Stimulated activated CD4-positive, alpha-beta T cell treated with anti-CD3 and anti-CD28 coated beads, Interleukin-4, amount 100 ng/mL, for 1 hour (primary cell): Measurements from ENCODE around the gene CAMLG.

Experiments
- DNase-seq: peaks from one replicate; pipeline ENCODE4 v3.0.0-alpha.2; 2020

Gene CAMLG

DNA sequence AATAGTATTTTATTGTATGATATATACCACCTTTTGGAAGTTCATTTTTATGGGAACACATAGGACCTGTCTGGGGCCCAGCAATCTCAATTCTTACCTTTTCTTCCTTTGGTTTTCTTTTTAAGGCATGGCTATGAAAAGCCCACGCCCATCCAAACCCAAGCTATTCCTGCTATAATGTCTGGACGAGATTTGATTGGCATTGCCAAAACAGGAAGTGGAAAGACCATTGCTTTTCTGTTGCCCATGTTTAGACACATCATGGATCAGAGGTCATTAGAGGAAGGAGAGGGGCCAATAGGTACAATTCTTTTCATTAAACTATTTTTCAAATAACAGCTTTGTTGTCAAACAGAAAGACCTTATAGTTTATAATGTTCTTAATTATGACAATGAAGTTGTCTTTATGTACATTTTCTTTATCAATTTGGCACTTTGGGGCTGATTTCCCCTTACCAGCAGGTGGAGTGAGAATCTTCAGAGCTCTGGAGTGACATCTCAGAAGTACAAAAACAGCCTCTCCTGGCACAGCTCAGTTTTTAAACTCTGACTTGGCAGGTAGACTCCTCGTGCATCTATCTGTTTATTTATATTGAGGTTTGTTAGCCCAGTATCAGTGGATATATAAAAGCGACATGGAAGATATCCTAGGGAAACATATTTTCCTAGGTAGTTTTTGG, 46.0 kb downstream of the CAMLG start:
- no peak for DNase-seq

DNA sequence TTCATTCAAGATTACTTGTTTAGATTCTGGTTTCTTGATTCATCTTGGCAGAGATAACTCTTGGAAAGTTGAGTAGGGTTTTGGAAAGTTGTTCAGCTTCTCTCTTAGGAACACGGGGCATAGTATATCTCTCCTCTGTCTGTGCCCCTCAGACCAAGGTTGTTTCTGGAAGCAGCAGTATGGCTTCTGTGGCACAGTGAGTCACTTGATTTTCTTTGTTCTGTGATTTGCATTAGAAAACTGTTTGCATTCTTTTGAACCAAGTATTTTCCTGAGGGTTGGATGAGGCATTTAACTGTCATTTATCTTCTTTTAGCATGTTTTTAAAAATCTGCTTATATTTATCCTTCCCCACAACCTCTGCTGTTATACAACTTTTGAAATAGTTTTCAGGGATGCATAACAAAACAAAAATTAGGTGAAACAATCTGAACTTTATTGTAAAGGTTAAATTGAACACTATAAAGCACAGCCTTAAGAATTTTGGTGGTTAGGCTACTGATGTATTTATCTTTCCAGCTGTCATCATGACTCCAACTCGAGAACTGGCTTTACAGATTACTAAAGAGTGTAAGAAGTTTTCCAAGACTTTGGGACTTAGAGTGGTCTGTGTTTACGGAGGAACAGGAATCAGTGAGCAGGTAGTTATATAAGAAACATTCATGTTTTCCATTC, 46.7 kb downstream of the CAMLG start:
- no peak for DNase-seq

DNA sequence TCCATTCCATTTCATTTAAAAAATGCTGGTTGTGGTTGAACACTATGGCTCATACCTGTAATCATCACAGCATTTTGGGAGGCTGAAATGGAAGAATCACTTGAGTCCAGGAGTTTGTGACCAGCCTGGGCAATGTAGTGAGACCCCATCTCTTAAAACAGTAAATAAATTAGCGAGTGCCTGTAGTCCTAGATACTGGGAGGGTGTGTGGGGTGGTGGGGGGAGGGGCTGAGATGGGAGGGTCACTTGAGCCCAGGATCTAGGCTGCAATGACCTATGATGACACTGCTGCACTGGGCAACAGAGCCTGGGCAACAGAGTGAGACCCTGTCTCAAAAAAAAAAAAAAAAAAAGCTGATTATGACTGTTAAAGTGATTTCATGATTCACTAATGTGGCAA, 49.3 kb downstream of the CAMLG start:
- DNase-seq, result no peak

DNA sequence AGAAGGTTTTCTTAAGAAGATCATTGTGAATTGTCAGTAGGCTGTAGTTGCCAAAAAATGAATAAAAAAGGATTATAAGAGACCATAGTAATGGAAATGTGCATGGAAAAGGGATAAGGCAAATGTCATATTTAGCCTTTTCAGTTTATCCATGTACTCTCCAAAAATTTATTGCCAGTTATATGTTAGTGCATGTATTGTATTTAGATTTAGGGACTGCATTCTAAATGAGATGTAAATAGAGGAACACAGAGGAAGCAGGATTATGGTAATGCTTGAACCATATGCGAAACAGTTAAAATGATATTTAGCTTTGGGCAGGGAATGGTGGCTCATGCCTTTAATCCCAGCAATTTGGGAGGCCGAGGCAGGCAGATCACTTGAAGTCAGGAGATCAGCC, 53.2 kb downstream of the CAMLG start:
- DNase-seq, result no peak

DNA sequence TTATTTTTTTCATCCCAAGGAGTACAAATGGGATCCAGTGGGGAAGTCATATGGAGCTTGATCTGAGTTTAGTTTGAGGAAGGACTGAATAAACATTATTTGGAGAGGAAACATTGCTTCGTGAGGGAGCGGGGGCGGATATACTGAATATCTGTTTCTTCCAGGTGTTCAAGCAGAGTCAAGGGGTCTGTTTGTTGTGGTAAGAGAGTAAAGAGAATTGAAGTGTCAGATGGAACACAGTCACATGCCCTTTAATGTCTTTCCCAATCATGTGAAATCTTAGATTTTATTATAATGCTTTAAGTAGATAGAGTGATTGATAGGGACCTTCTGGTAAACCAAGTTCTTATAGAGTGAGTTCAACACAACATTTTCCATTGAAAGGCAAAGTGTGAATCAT, 53.9 kb downstream of the CAMLG start:
- no peak for DNase-seq

DNA sequence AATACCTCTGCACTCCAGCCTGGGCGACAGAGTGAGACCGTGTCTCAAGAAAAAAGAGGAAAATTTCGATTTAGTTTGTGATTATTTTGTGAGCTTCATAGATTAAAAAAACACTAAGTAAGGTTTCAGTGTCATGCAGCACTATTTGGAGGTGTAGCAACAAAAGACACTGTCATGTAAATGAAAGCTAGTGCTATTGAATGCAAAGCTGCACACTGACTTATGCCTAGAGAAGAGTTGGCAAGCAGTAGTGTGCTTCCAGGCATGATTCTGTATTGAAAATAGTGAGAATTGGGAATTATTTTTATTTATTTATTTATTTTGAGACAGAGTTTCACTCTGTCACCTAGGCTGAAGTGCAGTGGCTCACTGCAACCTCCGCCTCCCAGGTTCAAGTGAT, 54.8 kb downstream of the CAMLG start:
- no peak for DNase-seq

DNA sequence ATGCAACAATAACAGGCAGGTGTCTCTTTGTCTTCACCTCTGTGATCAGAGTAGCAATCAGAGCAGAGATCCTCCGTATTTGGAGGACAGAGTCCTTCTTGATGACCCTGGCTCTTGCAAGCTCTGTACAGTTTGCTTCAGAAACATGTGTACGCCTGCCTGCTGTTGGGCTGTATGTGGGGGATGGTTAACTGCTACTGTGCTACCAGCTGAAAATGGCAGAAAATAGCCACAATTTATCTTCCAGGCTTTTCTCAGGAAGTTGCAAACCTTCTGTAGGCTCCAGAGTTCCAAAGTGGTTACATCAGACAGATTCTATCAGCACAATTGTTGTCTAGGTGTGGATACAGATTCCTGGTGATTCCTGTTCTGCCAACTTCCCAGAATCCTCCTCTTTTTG, 55.7 kb downstream of the CAMLG start:
- no peak for DNase-seq

DNA sequence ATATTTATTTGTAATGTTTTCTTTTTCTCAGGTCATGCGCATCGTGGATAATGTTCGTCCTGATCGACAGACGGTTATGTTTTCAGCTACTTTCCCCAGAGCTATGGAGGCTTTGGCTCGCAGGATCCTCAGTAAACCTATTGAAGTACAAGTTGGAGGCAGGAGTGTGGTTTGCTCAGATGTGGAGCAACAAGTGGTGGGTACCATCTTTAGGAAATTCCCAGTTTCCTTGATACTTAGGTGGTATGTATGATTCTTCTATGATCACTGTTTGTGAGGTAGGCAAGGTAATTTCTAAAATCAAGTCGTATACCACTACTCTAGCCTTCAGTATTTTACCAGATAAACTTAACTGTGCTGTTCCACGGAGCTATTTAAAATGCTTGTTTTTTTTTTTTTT, 56.5 kb downstream of the CAMLG start:
- DNase-seq, result no peak

DNA sequence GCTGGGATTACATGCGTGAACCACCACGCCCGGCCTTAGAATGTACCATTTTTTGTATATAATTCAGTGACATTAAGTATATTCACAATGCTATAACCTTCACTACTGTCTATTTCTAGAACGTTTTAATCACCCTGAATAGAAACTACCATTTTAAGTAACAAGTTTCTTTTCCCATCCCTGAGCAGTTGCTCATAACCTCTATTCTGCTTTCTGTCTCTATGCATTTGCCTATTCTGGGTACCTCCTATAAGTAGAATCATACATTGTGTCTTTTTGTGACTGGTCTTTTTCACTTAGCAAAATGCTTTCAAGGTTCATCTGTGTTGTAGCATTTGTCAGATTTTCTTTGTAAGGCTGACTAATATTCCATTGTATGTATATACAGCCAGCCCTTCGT, 60.1 kb downstream of the CAMLG start:
- no peak for DNase-seq
